ENCODE results near the gene DCPS. TPM values are rescaled to one million over a fixed set of nuclear protein-coding genes. Genes with fewer than 3 reads are reported as not detected.
"Not testable (repeated sequence)": the region's sequence is repeated elsewhere in the genome, so short reads cannot be mapped to it uniquely, and the experiment has no call there.

Gene DCPS
- total RNA-seq, 1 donor from 2014 or later = 11.2 TPM

GRCh38 chr11:126391286-126391954 lies 87.6 kb downstream of the DCPS start:
- Mint-ChIP-seq H3K27me3 (ENCODE audit: unreplicated experiment) (no peaks in the 10 kb centered on the region), H3K4me1 (ENCODE audit: unreplicated experiment) (peaks cover 66% of the 10 kb centered on the region), H3K36me3 (ENCODE audit: unreplicated experiment) (no peaks in the 10 kb centered on the region), H3K4me3 (ENCODE audit: unreplicated experiment) (no peak overlapping the region), H3K9me3 (ENCODE audit: unreplicated experiment) (no peaks in the 10 kb centered on the region), H3K27ac (ENCODE audit: unreplicated experiment) (peak overlapping the region; percentile 4)
- no peak for TF ChIP-seq CTCF (IDR thresholded peaks at IDR 0.05)
- no peak for DNase-seq (ENCODE audit: extremely low spot score, unreplicated experiment)

- Mint-ChIP-seq H3K9me3 (ENCODE audit: unreplicated experiment) (no peaks in the 10 kb centered on the region), H3K27me3 (ENCODE audit: unreplicated experiment) (no peaks in the 10 kb centered on the region), H3K4me3 (ENCODE audit: unreplicated experiment) (no peak overlapping the region), H3K27ac (ENCODE audit: unreplicated experiment) (no peak overlapping the region), H3K4me1 (ENCODE audit: unreplicated experiment) (peaks cover 64% of the 10 kb centered on the region), H3K36me3 (ENCODE audit: unreplicated experiment) (peaks cover 2% of the 10 kb centered on the region)
- no peak for TF ChIP-seq CTCF (IDR thresholded peaks at IDR 0.05)
- DNase-seq (ENCODE audit: extremely low spot score, unreplicated experiment) = no peak
Measured at GRCh38 chr11:126391970-126392632, 88.2 kb downstream of the DCPS start.

GRCh38 chr11:126392633-126393013 lies 88.8 kb downstream of the DCPS start:
- H3K4me1 Mint-ChIP-seq (ENCODE audit: unreplicated experiment) = peaks cover 63% of the 10 kb centered on the region
- H3K9me3 Mint-ChIP-seq (ENCODE audit: unreplicated experiment) = no peaks in the 10 kb centered on the region
- DNase-seq (ENCODE audit: extremely low spot score, unreplicated experiment) = no peak
- peaks cover 8% of the 10 kb centered on the region for H3K36me3 Mint-ChIP-seq (ENCODE audit: unreplicated experiment)
- no peak for TF ChIP-seq CTCF (IDR thresholded peaks at IDR 0.05)
- no peaks in the 10 kb centered on the region for H3K27me3 Mint-ChIP-seq (ENCODE audit: unreplicated experiment)
- H3K27ac Mint-ChIP-seq (ENCODE audit: unreplicated experiment) = peak overlapping the region; percentile 54
- H3K4me3 Mint-ChIP-seq (ENCODE audit: unreplicated experiment) = no peak overlapping the region

- no peak overlapping the region for H3K27ac Mint-ChIP-seq (ENCODE audit: unreplicated experiment)
- H3K4me3 Mint-ChIP-seq (ENCODE audit: unreplicated experiment) = no peak overlapping the region
- no peak for DNase-seq (ENCODE audit: extremely low spot score, unreplicated experiment)
- H3K36me3 Mint-ChIP-seq (ENCODE audit: unreplicated experiment) = peaks cover 8% of the 10 kb centered on the region
- peaks cover 58% of the 10 kb centered on the region for H3K4me1 Mint-ChIP-seq (ENCODE audit: unreplicated experiment)
- no peaks in the 10 kb centered on the region for H3K9me3 Mint-ChIP-seq (ENCODE audit: unreplicated experiment)
- no peaks in the 10 kb centered on the region for H3K27me3 Mint-ChIP-seq (ENCODE audit: unreplicated experiment)
- no peak for TF ChIP-seq CTCF (IDR thresholded peaks at IDR 0.05)
Measured at GRCh38 chr11:126393143-126393542, 89.3 kb downstream of the DCPS start.

- Mint-ChIP-seq H3K36me3 (ENCODE audit: unreplicated experiment) (peaks cover 8% of the 10 kb centered on the region), H3K27me3 (ENCODE audit: unreplicated experiment) (no peaks in the 10 kb centered on the region), H3K4me3 (ENCODE audit: unreplicated experiment) (no peak overlapping the region), H3K4me1 (ENCODE audit: unreplicated experiment) (peaks cover 56% of the 10 kb centered on the region), H3K27ac (ENCODE audit: unreplicated experiment) (peak overlapping the region; percentile 83), H3K9me3 (ENCODE audit: unreplicated experiment) (no peaks in the 10 kb centered on the region)
- no peak for DNase-seq (ENCODE audit: extremely low spot score, unreplicated experiment)
- no peak for TF ChIP-seq CTCF (IDR thresholded peaks at IDR 0.05)
Measured at GRCh38 chr11:126394036-126394435, 90.2 kb downstream of the DCPS start.

GRCh38 chr11:126394634-126395072 lies 90.8 kb downstream of the DCPS start:
- H3K27me3 Mint-ChIP-seq (ENCODE audit: unreplicated experiment); H3K4me3 Mint-ChIP-seq (ENCODE audit: unreplicated experiment); H3K9me3 Mint-ChIP-seq (ENCODE audit: unreplicated experiment); H3K36me3 Mint-ChIP-seq (ENCODE audit: unreplicated experiment); DNase-seq (ENCODE audit: extremely low spot score, unreplicated experiment): not testable (repeated sequence)
- Mint-ChIP-seq H3K4me1 (ENCODE audit: unreplicated experiment) (peaks cover 56% of the 10 kb centered on the region), H3K27ac (ENCODE audit: unreplicated experiment) (peak overlapping the region; percentile 83)
